ENCODE data around the gene FUCA1.
"Not testable (repeated sequence)": the region's sequence is repeated elsewhere in the genome, so short reads cannot be mapped to it uniquely, and the experiment has no call there.

The FUCA1 gene

DNA sequence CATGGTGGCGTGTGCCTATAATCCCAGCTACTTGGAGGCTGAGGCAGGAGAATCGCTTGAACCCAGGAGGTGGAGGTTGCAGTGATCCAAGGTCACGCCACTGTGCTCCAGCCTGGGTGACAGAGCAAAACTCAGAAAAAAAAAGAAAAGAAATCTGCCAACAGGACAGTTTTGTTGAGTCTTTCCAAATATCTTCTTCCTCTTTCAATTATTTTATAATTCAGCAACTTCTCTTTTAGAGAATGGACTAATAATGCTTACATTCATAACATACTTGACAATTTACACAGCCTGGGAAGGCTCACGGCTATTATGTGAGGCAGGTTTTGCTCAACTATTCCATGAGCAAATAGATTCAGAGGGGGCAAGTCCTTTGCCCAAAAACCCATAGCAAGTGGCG lies 27.0 kb upstream of the FUCA1 start:
- DNase-seq, result no peak

DNA sequence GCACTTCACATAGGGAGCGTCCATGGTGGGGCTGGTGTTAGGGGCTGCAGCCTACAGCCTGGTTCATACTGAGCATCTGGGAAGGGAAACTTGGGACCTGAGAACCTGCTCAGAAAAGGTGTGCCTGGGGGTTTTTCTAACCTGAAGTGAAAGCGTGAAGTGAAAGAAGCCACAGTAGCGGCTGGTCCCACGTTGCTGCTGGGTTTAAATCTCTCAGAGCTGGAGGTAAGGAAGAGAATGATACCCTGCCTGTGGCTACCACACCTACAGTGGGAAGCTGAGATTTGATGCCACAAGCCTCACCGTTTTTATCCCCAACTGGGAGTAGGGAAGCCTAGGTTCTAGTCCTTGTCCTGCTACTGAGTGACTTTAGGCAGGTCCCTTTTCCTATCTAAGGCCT lies 21.0 kb upstream of the FUCA1 start:
- DNase-seq, result no peak

DNA sequence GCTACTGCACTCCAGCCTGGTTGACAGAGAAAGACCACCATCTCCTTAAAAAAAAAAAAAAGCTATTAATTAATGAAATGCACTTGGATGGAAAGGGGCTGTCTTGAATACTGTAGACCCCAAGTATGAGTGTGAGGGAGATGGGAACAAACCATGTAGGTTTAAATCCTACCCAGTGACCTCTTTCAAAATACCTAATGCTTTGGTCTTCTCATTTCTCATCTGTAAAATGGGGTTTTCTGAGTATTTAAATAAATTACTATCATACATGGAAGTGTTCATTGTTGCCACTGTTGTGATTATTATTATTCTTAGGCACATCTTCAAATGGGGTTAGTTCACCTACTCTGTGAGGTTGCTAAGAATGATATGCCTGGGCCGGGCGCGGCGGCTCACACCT lies 17.1 kb upstream of the FUCA1 start:
- no peak for DNase-seq

DNA sequence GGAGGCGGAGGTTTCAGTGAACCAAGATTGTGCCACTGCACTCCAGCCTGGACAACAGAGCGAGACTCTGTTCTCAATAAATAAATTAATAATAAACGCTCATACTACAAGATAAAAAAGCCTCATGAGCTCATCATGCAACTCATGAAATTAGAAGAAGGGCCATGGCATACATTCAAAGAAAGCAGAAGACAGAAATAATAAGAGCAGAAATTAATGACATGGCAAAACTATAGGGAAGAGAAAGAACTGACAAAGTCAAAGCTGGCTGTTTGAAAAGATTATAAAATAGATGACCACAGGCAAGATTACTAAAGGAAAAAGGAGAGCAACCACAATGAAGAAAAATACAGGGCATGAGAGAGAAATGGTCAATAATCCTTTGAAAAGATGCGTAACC lies 14.7 kb upstream of the FUCA1 start:
- no peak for DNase-seq

DNA sequence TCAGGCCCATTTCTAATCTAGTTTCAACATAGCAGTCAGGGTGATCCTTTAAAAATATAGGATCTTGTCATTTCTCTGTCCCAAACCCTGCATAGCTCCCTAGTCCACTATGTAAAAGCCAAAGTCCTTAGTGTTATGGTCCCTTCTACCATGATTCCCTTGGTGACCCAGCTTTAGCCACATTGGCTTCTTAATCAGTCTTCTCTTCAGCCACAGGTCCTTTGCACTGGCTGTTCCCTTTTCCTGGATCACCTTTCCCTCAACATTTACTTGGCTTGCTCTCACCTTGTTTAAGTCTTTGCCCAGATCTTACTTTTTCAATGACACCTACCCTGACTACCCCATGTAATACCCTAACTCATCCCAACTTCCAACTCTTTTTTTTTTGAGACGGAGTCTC lies 11.7 kb upstream of the FUCA1 start:
- DNase-seq, result no peak

DNA sequence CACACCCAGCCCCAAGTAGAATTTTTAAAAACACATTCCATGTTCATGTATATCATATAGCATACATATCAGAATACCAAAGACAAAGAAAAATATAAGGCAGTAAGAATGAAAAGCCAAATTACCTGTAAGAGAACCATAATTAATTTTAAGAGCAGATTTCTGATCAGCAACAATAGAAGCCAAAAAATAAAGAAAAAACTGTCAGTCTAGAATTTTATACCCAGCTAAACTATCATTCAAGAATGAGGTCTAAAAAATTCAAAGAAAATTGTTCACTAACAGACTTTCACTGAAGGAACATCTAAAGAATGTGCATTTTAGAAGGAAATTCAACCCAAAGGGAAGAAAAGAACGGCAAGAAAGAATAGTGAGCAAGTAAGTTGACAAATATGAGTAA lies 10.6 kb upstream of the FUCA1 start:
- no peak for DNase-seq

DNA sequence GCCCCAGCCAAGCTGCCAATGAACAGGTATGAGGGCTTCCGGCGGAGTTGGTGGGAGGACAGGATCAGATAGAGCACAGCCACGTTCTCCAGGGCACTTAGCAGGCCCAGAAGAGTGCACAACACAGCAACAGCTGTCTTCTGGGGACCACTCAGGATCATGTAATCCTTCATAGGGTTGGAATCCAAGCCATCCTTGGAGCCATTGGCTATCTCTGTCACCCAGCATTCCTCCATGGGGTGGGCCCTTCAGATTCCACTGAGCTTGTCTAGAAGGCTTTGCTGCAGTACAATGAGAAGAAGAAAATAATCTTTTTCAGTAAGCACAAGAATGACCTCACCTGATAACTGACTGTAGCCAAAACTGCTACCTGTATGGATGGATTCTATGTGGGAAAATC lies 7.3 kb upstream of the FUCA1 start:
- no peak for DNase-seq

DNA sequence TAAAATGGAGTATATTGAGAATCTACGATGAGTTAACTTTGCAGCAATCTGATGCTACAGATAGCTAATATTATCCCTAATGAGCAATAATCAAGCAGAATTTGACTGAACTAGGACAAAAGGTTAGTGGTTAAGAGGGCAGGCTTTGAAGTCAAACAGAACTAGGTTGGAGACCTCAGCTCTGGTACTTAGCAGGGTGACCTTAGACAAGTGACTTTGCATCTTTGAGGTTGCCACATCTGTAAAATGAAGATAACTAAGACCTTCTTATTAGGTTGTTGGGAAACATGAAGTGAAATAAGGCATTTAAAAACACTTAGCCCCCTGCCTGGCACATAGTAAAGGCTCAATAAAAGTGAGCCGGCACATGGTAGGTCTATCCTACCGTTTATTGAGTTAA lies 4.3 kb upstream of the FUCA1 start:
- DNase-seq, result no peak

DNA sequence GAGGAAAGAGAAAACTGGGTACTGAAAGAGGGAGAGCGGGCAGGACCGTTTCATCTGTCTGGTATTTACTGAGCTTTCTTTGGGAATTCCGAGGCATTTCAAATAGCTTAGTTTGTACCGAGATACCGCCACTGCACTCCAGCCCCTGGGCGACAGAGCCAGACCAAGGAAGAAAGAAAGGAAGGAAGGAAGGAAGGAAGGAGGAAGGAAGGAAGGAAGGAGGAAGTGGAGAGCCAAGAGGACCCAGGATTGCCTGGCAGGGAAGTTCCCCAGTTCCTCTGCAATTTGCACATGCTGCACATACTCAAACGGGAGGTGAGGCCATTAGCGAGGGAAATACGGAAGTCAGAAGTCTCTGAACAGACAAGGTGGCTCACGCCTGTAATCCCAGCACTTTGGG lies 961 bp upstream of the FUCA1 start:
- DNase-seq, result no peak

DNA sequence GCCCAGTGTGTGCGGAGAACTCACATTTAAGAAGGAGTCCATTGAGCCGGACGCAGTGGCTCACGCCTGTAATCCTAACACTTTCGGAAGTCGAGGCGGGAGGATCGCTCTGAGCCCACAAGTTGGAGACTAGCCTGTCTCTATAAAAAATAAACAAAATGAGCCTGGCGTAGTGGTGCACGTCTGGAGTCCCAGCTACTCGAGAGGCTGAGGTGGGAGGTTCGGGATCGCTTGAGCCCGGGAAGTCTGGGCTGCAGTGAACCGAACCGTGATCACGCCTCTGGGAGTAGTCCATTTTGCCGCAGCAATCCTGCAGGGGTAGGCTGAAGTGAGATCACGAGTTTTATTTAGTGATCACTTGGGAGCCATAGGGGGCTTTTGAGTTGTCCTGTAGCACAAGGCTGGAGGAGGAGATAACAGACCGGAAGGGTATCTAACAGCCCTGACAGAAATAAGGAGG lies 497 bp upstream of the FUCA1 start:
- no peak for DNase-seq

DNA sequence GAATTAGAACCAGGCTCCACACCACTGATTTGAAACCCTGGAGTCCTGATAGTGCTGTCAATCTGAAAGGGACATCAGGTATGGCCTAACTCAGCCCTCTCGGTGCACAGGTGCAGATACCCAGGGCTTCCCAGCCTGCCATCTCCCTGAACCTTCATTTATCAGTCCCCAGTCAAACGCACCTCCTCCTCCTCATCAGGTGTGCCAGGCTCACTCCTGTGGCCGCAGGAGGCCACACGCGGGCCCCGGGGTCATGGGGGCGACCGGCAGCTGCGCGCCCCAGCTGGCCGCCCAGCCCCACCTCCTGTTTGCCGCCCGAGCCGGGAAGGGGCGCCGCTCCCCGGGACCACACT lies 572 bp downstream of the FUCA1 start:
- DNase-seq, result no peak

DNA sequence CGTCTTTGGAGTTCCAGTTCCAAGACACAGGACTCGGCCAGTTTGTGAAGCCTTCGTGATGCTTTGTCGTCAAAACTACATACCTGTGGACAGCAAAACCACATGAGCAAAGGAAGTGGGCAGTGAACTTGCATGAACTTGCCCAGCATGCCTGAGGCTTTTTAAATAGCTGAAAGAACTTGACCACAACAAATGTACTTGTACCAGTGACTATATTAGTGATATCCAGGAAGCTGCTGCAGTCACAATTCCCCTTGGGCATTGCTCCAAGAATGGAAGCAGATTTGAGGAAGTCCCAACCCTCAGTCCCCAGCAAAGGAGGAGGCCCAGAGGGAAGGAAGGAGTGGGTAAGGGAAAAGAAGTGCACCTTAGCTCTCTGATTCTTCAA lies 2.6 kb downstream of the FUCA1 start:
- DNase-seq, result no peak

DNA sequence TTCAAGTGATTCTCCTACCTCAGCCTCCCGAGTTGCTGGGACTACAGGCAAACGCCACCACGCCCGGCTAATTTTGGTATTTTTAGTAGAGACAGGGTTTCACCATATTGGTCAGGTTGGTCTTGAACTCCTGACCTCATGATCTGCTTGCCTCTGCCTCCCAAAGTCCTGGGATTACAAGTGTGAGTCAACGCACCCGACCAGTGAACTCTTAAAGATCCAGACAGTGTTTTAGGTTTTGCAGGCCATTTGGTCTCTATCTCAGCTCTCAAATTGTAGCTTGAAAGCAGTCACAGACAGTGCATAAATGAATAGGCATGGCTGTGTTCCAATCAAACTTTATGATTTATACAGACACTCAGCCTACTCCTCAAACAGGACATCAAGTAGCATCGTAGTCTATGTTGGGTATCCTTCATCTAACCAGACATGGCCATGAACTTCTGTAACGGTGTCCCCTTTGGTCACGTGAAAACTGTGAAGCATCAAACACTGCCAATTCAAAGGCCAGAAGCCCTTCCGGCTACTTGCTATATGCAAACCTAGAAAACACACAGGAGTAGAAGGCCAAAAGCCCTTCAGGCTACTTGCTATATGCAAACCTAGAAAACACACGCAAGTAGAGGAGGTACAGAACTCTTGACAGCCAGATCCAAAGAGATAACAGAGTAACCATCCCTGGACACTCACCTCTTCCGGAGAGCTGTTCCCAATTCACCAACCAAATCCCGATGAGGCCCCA lies 3.1 kb downstream of the FUCA1 start:
- DNase-seq, result no peak

DNA sequence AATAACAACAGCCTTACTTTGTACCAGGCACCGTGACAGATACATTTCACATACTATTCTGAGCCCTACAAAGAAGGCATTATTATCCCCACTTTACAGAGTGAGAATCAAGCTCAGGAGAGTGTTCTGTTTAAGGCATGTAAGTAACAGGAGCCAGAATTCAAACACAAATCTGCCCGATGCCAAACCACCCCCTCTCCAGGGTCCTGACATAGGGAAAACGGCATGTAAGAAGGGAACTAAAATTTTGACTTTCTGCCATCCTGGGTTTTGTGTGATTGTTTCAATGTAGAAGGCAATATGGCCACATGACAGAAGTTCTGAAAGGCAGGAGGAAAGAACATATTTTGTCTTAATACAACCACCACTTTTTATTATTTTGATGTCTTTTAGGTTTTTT lies 5.5 kb downstream of the FUCA1 start:
- no peak for DNase-seq

DNA sequence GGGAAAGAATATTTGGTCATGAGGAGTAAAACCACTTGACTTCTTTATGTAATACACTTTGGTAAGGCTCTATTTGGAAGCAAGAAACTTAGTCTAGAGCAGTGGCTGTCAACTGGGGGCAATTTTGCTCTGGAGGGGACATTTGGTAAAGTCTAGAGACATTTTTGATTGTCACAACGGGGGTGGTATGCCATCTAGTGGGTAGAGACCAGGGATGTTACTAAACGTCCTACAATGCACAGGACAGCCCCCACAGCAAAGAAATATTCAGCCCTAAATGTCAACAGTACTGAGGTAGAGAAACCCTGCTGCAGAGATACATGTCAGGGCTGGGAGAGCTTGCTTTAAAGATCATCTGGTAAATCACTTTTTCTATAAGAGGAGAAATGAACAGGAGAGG lies 13.5 kb downstream of the FUCA1 start:
- no peak for DNase-seq

DNA sequence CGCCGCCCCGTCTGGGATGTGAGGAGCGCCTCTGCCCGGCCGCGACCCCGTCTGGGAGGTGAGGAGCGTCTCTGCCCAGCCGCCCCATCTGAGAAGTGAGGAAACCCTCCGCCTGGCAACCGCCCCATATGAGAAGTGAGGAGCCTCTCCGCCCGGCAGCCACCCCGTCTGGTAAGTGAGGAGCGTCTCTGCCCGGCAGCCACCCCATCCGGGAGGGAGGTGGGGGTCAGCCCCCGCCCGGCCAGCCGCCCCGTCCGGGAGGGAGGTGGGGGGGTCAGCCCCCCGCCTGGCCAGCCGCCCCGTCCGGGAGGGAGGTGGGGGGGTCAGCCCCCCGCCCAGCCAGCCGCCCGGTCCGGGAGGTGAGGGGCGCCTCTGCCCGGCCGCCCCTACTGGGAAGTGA lies 15.0 kb downstream of the FUCA1 start:
- not testable (repeated sequence) for DNase-seq

DNA sequence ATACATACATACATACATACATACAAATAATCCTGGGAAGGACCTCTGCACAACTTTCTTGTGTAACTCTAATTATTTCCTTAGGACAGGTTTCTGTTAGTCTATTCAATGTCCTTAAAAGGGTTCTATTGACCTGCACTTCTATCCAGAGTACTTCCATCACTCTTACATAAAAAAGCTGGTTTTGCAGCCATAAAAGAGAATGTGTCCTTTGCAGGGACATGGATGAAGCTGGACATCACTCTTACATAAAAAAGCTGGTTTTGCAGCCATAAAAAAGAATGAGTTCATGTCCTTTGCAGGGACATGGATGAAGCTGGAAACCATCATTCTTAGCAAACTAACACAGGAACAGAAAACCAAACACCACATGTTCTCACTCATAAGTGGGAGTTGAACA lies 16.7 kb downstream of the FUCA1 start:
- not testable (repeated sequence) for DNase-seq

DNA sequence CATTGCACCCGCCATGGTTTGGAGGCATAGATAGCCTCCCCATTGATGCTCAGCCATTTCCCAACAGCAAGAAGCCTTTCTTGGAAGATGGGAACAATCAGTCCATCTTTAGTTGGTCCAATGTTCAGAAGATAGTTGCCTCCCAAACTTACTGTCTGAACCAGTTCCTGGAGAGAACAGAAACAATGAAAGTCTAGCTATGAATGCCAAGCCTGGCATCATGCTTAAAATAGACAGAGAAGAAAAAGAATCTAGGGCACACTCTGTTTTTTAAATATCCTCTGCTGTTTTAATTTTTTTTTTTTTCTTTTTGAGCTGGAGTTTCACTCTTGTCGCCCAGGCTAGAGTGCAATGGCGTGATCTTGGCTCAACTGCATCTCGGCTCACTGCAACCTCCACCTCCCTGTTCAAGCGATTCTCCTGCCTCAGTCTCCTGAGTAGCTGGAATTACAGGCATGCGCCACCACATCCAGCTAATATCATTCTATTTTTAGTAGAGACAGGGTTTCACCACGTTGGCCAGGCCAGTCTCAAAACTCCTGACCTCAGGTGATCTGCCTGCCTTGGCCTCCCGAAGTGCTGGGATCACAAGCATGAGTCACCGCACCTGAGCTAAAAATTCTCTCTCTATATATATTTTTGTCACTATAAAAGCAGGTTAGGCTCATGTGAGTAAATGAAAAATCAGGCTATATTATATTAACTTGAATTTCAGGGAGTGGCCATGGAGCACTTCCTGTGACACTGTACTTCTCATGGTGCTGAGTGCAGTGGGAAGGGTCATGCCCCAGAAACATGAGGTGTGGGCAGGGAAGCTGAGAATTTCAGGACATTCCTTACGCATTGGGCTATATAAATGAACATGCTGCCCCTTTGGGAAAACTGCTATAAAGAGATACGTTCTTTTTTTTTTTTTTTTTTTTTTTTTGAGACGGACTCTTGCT lies 19.1 kb downstream of the FUCA1 start:
- no peak for DNase-seq

DNA sequence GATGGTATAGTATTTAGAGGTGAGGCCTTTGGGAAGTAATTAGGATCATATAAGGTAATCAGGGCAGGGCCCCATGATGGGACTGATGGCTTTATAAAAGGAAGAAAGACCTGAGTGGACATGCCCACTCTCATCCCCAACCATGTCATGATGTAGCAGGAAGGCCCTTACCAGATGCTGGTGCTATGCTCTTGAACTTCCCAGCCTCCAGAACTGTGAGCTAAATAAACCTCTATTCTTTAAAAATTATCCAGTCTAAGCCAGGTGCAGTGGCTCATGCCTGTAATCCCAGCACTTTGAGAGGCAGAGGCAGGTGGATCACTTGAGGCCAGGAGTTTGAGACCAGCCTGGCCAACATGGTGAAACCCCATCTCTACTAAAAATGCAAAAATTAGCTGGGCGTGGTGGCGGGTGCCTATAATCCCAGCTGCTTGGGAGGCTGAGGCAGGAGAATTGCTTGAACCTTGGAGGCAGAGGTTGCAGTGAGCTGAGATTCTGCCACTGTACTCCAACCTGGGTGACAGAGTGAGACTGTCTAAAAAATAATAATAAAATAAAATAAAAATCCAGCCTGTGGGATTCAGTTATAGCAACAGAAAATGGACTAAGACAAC lies 20.5 kb downstream of the FUCA1 start:
- DNase-seq, result not testable (repeated sequence)

DNA sequence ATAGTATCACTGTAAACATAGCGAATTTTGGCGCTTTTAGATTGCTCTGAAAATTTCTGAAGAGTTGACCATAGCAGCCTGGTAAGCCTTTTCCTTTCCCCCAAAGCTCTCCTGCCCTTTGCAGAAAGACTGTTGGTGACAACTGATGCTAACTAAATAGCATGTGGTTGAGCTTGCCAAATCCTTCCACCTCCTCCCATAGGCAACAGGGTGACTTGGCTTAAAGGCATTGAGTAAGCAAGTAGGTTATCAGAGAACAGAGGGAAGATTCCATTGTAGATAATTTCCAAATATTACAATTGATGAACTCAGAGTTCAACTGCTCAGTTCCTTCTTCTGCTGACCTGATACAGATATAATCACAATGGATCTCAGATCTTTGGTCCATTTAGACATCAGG lies 22.9 kb downstream of the FUCA1 start:
- DNase-seq, result no peak

DNA sequence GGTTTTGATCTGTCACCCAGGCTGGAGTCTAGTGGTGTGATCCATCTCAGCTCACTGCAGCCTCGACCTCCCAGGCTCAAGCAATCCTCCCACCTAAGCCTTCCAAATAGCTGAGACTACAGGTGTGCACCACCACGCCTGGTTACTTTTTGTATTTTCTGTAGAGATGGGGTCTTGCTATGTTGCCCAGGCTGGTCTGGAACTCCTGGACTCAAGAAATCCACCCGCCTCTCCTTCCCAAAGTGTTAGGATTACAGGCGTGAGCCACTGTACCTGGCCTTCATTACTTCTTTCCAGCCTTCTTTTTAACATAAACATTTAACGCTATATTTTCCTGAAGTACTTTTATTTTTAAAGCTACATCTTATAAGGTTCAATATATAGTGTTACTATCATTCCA lies 24.4 kb downstream of the FUCA1 start:
- DNase-seq, result no peak

DNA sequence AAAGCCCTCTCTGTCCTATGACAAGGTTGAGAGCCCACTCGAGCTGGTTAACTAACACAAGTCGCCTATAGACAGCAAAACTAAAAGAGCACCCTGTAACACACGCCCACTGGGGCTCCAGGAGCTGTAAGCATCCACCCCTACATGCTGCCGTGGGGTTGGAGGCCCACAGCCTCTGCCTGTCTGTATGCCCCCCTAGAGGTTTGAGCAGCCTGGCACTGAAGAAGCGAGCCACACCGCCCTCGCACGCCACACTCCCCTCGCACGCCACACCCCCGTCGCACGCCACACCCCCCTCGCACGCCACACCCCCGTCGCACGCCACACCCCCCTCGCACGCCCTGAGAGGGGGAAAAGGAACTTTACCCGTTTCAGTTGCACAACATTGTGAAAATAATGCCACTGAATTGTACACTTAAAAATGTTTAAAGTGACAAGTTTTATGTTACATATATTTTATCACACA lies 29.7 kb downstream of the FUCA1 start:
- no peak for DNase-seq

DNA sequence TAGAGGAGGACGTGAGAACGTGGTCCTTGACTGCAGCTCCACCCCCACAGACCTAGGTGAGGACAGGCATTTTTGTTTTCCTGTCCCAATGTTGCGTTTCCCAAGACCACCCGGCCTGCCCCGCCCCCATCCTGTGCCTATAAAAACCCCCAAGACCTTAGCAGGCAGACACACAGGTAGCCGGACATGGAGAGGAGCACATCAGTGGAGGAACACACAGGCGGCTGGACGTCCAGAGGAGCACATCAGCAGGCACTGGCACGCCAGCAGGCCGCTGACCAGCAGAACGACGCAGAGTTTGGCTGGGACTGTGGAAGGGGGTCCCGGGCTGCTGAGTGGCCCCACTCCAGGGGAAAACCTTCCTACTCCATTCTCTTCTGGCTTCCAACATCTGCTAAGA lies 30.2 kb downstream of the FUCA1 start:
- DNase-seq, result no peak

DNA sequence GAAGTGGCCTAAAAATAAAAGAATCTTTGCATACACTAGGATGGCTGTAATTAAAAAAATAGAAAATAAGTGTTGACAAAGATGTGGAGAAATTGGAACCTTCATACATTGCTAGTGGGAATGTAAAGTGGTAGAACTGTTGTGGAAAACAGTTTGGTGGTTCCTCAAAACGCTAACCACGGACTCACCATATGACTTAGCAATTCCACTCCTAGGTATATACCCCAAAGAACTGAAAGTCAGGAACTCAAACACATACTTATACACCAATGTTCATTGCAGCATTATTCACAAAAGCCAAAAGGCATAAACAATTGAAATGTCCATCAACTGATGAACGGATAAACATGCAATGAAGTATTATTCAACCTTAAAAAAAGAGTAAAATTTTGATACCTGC lies 32.1 kb downstream of the FUCA1 start:
- no peak for DNase-seq
